ENCODE results near the gene KLHL29.

Gene KLHL29

GRCh38 chr2:23376075-23376474 is 8.9 kb upstream of the KLHL29 start:
- no peak for TF ChIP-seq CTCF (IDR thresholded peaks at IDR 0.05)

GRCh38 chr2:23376972-23377371 is 8.0 kb upstream of the KLHL29 start:
- no peak for TF ChIP-seq CTCF (IDR thresholded peaks at IDR 0.05)

GRCh38 chr2:23377771-23378170 is 7.2 kb upstream of the KLHL29 start:
- no peak for TF ChIP-seq CTCF (IDR thresholded peaks at IDR 0.05)

GRCh38 chr2:23378496-23378895 is 6.5 kb upstream of the KLHL29 start:
- no peak for TF ChIP-seq CTCF (IDR thresholded peaks at IDR 0.05)

- no peak for TF ChIP-seq CTCF (IDR thresholded peaks at IDR 0.05)
These were observed 5.7 kb upstream of the KLHL29 start for GRCh38 chr2:23379220-23379695.

- no peak for TF ChIP-seq CTCF (IDR thresholded peaks at IDR 0.05)
These were observed 4.4 kb upstream of the KLHL29 start for GRCh38 chr2:23380562-23381065.

- TF ChIP-seq CTCF (IDR thresholded peaks at IDR 0.05) = no peak
These were observed 3.9 kb upstream of the KLHL29 start for GRCh38 chr2:23381084-23381483.

GRCh38 chr2:23381485-23381884 is 3.5 kb upstream of the KLHL29 start:
- no peak for TF ChIP-seq CTCF (IDR thresholded peaks at IDR 0.05)

All from LNCAP (cell line).